Thyroid gland (tissue), 4 donors: Measurements from ENCODE around the gene PPP2R5E.

Experiments
- POLR2A ChIP-seq, 2 donors: fragments of 450-650 bp; IDR thresholded peaks; one replicate each; pipeline ENCODE4 v1.6.1; 2017; ENCODE audit warnings: antibody characterized with exemption in 2 of 2, mild to moderate bottlenecking in 2 of 2, moderate library complexity in 1 of 2
- TF ChIP-seq, protein P1 (sequence below), 6 experiments: fragments of 200-600 bp in 3 of 6; fragments of 450-650 bp in 3 of 6; sonication (generic) in 3 of 6; IDR thresholded peaks; one replicate each; pipeline ENCODE4 v1.5.1; 2016 to 2019; ENCODE audit warnings: antibody characterized with exemption in 6 of 6, mild to moderate bottlenecking in 2 of 6, inconsistent platforms in 1 of 6, moderate library complexity in 1 of 6

DNA sequence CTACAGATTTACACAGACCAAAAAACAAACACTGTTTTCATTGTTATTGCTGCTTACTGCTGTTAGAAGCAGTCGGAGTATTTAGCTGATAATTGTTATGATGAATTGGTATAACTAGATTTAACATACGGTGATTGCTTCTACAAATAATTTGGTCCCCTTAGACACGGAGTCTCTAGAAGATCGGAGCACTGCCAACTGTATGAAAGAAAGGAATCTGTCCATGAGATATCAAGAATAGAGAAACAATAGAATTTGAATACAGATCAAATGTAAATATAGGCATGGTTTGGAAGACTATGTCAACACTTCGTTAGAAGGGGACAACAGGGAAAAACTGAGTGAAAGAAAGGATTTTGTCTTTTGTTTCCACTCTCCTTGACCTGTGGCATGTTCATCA, 110.9 kb downstream of the PPP2R5E start:
- TF ChIP-seq, protein P1, sequence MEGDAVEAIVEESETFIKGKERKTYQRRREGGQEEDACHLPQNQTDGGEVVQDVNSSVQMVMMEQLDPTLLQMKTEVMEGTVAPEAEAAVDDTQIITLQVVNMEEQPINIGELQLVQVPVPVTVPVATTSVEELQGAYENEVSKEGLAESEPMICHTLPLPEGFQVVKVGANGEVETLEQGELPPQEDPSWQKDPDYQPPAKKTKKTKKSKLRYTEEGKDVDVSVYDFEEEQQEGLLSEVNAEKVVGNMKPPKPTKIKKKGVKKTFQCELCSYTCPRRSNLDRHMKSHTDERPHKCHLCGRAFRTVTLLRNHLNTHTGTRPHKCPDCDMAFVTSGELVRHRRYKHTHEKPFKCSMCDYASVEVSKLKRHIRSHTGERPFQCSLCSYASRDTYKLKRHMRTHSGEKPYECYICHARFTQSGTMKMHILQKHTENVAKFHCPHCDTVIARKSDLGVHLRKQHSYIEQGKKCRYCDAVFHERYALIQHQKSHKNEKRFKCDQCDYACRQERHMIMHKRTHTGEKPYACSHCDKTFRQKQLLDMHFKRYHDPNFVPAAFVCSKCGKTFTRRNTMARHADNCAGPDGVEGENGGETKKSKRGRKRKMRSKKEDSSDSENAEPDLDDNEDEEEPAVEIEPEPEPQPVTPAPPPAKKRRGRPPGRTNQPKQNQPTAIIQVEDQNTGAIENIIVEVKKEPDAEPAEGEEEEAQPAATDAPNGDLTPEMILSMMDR (IDR thresholded peaks at IDR 0.05), result no peak
- no peak for TF ChIP-seq POLR2A (IDR thresholded peaks at IDR 0.05)
